Peyer's patch (tissue), 4 donors: ENCODE measurements around the gene ZMYND12.

Experiments
- CTCF ChIP-seq, 6 experiments: fragments of 450-650 bp in 4 of 6; fragments of 200-600 bp in 2 of 6; sonication (generic) in 1 of 6; IDR thresholded peaks; one replicate each; pipeline ENCODE4 v1.5.1; 2017 to 2019; ENCODE audit warnings: antibody characterized with exemption in 6 of 6, mild to moderate bottlenecking in 3 of 6, moderate library complexity in 1 of 6
- POLR2A ChIP-seq, 2 donors: fragments of 450-650 bp; IDR thresholded peaks; one replicate each; pipeline ENCODE4 v1.5.1; 2017; ENCODE audit warnings: antibody characterized with exemption in 2 of 2, mild to moderate bottlenecking in 2 of 2, moderate library complexity in 2 of 2

- TF ChIP-seq CTCF (IDR thresholded peaks at IDR 0.05) (no peak), POLR2A (IDR thresholded peaks at IDR 0.05) (no peak)
These were observed 38.7 kb downstream of the ZMYND12 start for GRCh38 chr1:42417166-42417565.
